ENCODE results near the gene KDM5A.

Gene KDM5A

DNA sequence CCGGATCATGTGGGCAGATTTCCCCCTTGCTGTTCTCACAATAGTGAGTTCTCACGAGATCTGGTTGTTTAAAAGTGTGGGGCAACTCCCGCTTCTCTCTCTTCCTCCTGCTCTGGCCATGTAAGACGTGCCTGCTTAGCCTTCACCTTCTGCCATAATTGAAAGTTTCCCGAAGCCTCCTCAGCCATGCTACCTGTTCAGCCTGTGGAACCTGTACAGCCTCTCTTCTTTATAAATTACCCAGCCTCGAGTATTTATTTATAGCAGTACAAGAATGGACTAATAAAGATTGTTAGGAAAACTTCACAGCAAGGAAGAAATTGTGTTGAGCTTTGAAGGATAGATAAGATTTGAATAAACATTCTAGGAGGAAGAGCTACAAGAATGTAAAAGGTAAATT lies 52.1 kb downstream of the KDM5A start:
- Histone ChIP-seq H3K9ac (ENCODE audit: low read length) (no peak overlapping the region), H3K79me2 (ENCODE audit: insufficient read depth, low read length) (0 out of 2 replicates have a peak, but pooled peaks cover 4% of the 10 kb centered on the region), H3K4me2 (ENCODE audit: low read depth, low read length, poor library complexity, severe bottlenecking) (no peak overlapping the region), H2AFZ (ENCODE audit: low read depth, low read length, severe bottlenecking) (no peak overlapping the region), H3K9me3 (ENCODE audit: insufficient read depth, low read length) (no peaks in the 10 kb centered on the region), H3K4me3 (ENCODE audit: insufficient read depth, low read length, poor library complexity, severe bottlenecking) (no peak overlapping the region), H3F3A (ENCODE audit: insufficient read depth) (no peaks in the 10 kb centered on the region), H4K20me1 (ENCODE audit: low read depth, low read length) (0 out of 2 replicates have a peak, but pooled peaks cover 3% of the 10 kb centered on the region), H3K27ac (ENCODE audit: low read depth, low read length) (no peak overlapping the region), H3K36me3 (ENCODE audit: low read length) (peaks cover 29% of the 10 kb centered on the region), H3K9me2 (replicated peaks; ENCODE audit: insufficient read depth, low read length) (no peaks in the 10 kb centered on the region), H3K27me3 (ENCODE audit: low read length) (no peaks in the 10 kb centered on the region)
- TF ChIP-seq EZH2phosphoT487 (conservative IDR thresholded peaks at IDR 0.05; ENCODE audit: low read length) = no peak
- TF ChIP-seq, protein P1, sequence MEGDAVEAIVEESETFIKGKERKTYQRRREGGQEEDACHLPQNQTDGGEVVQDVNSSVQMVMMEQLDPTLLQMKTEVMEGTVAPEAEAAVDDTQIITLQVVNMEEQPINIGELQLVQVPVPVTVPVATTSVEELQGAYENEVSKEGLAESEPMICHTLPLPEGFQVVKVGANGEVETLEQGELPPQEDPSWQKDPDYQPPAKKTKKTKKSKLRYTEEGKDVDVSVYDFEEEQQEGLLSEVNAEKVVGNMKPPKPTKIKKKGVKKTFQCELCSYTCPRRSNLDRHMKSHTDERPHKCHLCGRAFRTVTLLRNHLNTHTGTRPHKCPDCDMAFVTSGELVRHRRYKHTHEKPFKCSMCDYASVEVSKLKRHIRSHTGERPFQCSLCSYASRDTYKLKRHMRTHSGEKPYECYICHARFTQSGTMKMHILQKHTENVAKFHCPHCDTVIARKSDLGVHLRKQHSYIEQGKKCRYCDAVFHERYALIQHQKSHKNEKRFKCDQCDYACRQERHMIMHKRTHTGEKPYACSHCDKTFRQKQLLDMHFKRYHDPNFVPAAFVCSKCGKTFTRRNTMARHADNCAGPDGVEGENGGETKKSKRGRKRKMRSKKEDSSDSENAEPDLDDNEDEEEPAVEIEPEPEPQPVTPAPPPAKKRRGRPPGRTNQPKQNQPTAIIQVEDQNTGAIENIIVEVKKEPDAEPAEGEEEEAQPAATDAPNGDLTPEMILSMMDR (IDR thresholded peaks at IDR 0.05; ENCODE audit: insufficient read depth, low read length, poor library complexity, severe bottlenecking) = no peak

DNA sequence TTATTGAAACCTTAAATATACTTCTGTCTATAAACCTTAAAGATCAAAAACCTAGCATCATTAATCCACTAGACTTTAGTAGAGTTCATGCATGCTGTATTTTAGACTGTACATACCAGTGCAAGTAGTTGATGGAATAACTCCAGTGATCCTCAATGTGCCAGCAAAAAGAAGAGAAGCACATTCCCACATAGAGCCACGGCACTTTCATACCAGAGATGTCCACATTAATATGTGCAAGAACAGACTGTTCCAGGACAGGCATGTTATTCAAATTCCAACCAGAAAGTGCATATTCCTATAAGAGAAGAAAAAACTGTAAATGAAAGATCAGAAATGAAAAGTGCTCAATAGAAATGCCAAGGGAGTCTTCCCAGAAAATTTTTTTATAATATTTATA lies 55.0 kb downstream of the KDM5A start:
- Histone ChIP-seq H3K79me2 (ENCODE audit: insufficient read depth, low read length) (0 out of 2 replicates have a peak, but pooled peaks cover 4% of the 10 kb centered on the region), H3K4me2 (ENCODE audit: low read depth, low read length, poor library complexity, severe bottlenecking) (no peak overlapping the region), H3K27ac (ENCODE audit: low read depth, low read length) (no peak overlapping the region), H3K36me3 (ENCODE audit: low read length) (peaks cover 48% of the 10 kb centered on the region), H3K9me3 (ENCODE audit: insufficient read depth, low read length) (no peaks in the 10 kb centered on the region), H3K27me3 (ENCODE audit: low read length) (no peaks in the 10 kb centered on the region), H3K4me3 (ENCODE audit: insufficient read depth, low read length, poor library complexity, severe bottlenecking) (no peak overlapping the region), H3K9ac (ENCODE audit: low read length) (no peak overlapping the region), H2AFZ (ENCODE audit: low read depth, low read length, severe bottlenecking) (no peak overlapping the region), H3K9me2 (replicated peaks; ENCODE audit: insufficient read depth, low read length) (no peaks in the 10 kb centered on the region), H3F3A (ENCODE audit: insufficient read depth) (no peaks in the 10 kb centered on the region), H4K20me1 (ENCODE audit: low read depth, low read length) (no peaks in the 10 kb centered on the region)
- TF ChIP-seq EZH2phosphoT487 (conservative IDR thresholded peaks at IDR 0.05; ENCODE audit: low read length) = no peak
- TF ChIP-seq, protein P1 (IDR thresholded peaks at IDR 0.05; ENCODE audit: insufficient read depth, low read length, poor library complexity, severe bottlenecking) = no peak

DNA sequence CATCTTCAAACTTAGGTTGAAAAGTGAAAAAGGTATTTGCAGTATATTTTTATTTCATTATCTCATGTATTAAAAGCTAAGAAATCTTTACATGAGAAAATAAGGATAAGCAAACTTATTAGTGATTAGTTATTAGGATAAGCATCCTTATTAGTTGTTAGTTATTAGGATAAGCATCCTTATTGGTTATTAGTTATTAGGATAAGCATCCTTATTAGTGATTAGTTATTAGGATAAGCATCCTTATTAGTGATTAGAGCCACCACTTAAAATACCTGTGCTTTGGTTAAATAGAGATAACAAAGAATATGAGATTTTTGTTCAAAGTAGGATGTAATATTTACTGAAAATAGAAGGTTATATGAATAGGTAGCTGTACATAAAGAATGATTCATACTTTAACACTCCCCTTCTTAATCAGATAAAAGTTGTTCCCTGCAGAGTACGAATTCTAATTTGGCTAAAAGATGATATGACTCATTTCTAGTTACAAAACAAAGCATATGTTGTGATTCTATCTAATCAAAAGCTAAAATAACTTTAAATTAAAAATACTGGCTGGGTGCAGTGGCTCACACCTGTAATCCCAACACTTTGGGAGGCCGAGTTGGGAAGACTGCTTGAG lies 56.4 kb downstream of the KDM5A start:
- Histone ChIP-seq H3K4me3 (ENCODE audit: insufficient read depth, low read length, poor library complexity, severe bottlenecking) (no peak overlapping the region), H3K9ac (ENCODE audit: low read length) (no peak overlapping the region), H3K4me2 (ENCODE audit: low read depth, low read length, poor library complexity, severe bottlenecking) (no peak overlapping the region), H3K79me2 (ENCODE audit: insufficient read depth, low read length) (0 out of 2 replicates have a peak, but pooled peaks cover 4% of the 10 kb centered on the region), H3K27me3 (ENCODE audit: low read length) (no peaks in the 10 kb centered on the region), H3F3A (ENCODE audit: insufficient read depth) (no peaks in the 10 kb centered on the region), H3K9me2 (replicated peaks; ENCODE audit: insufficient read depth, low read length) (no peaks in the 10 kb centered on the region), H3K36me3 (ENCODE audit: low read length) (peaks cover 59% of the 10 kb centered on the region), H3K9me3 (ENCODE audit: insufficient read depth, low read length) (no peaks in the 10 kb centered on the region), H4K20me1 (ENCODE audit: low read depth, low read length) (0 out of 2 replicates have a peak, but pooled peaks cover 6% of the 10 kb centered on the region), H2AFZ (ENCODE audit: low read depth, low read length, severe bottlenecking) (no peak overlapping the region), H3K27ac (ENCODE audit: low read depth, low read length) (no peak overlapping the region)
- no peak for TF ChIP-seq EZH2phosphoT487 (conservative IDR thresholded peaks at IDR 0.05; ENCODE audit: low read length)
- TF ChIP-seq, protein P1 (IDR thresholded peaks at IDR 0.05; ENCODE audit: insufficient read depth, low read length, poor library complexity, severe bottlenecking) = no peak

Data from SU-DHL-6 (cell line).